ENCODE data around the gene RCAN1.
A peak's percentile ranks its signal among the peaks of the same experiment; 100 is the strongest.

RCAN1 gene

DNA sequence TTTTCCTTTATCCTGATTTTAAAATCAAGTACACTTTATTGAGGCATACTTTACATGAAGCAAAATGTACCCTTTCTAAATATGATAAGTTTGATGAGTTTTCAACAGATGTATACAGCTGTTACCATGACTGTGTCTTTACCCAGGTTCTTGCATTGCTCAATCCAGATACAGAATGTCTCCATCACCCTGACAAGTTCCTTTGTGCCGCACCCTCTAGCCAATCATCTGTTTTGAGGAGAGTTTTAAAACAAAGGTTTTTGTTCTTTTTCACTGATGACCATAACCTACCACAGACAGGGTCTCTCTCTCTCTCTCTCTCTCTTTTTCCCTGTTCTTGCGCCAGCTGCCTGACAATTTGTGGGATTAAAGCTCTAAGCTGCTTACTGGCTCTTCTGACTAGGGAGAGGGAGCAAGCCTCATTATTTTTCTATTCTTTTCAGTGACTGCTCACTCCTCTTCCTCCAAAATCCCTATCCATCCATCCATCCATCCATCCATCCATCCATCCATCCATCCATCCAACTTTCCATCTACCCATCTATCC is 101.7 kb downstream of the RCAN1 start:
- H3K4me3 ChIP-seq (replicated peaks in 1 of 2; ENCODE audit: low read depth in 2 of 2, low read length in 2 of 2), result no peak overlapping the region
- DNase-seq (ENCODE audit: low read depth in 2 of 2), result peak; percentile 61 to 72

DNA sequence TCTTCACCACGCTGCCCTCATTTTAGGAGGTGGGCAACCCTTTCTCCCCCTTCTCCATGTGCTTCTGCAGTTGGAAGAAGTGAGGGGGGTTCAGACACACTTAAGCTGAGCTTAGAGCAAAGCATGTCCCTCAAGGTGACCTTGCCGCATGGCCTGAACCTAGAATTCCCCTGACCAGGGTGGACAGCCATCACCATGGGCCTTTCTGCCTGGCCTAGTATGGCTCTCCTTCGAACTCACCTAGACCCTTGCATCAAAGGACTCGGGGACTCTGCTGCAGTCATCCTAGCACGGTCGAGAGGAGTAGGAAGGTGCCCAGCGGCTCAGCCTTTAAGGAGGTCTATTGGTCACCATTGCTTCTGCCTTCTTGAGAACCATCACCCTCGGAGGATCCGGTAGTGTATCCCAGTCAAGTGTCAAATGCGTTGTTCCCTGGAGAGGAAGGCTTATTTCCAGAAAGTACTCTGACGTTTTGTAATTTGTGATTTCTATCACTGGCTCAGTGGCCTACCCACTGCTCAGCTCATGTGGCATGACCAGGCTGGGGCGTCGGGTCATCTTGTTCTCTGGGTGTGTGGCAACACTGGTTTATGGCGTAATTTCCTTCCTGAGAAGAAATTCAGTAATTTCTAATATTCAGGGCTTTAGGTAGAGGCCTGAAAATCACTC is 103.0 kb downstream of the RCAN1 start, which contains the start of gene KCNE1:
KCNE1 (minus strand) TSS at position 424 of the 669 bp plus-strand sequence. CDS start 62,576 bp downstream, outside the sequence.
- no peak within 1 kb of the TSS for H3K4me3 ChIP-seq (replicated peaks in 1 of 2; ENCODE audit: low read depth in 2 of 2, low read length in 2 of 2)
- DNase-seq (ENCODE audit: low read depth in 2 of 2), result peak; percentile 66 to 68
- TF ChIP-seq, protein P1, sequence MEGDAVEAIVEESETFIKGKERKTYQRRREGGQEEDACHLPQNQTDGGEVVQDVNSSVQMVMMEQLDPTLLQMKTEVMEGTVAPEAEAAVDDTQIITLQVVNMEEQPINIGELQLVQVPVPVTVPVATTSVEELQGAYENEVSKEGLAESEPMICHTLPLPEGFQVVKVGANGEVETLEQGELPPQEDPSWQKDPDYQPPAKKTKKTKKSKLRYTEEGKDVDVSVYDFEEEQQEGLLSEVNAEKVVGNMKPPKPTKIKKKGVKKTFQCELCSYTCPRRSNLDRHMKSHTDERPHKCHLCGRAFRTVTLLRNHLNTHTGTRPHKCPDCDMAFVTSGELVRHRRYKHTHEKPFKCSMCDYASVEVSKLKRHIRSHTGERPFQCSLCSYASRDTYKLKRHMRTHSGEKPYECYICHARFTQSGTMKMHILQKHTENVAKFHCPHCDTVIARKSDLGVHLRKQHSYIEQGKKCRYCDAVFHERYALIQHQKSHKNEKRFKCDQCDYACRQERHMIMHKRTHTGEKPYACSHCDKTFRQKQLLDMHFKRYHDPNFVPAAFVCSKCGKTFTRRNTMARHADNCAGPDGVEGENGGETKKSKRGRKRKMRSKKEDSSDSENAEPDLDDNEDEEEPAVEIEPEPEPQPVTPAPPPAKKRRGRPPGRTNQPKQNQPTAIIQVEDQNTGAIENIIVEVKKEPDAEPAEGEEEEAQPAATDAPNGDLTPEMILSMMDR (IDR thresholded peaks at IDR 0.05; ENCODE audit: low read depth, low read length), result no peak

More for the DNA sequence above, 101.7 kb downstream of the RCAN1 start:
- TF ChIP-seq, protein P1 (IDR thresholded peaks at IDR 0.05; ENCODE audit: low read depth, low read length), result no peak

DNA sequence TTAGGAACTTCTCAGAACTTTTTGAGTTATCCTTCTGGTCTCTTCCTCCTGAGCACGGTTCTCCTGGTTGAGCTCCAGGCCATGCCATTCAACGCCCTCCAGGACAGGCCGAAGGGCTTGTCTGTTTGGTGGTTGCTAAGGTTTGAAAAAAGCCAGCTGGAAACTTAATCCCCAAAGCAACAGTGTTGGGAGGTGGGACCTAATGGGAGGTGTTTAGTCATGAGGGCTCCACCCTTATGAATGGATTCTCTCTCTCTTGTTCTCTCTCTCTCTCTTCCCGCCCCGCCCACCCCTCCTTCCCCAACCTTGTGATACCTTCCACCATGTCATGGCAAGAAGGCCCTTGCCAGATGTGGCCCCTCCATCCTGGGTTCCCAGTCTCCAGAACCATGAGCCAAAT is 103.7 kb downstream of the RCAN1 start:
- DNase-seq (ENCODE audit: low read depth in 2 of 2), result peak; percentile 50 to 53
- no peak overlapping the region for H3K4me3 ChIP-seq (replicated peaks in 1 of 2; ENCODE audit: low read depth in 2 of 2, low read length in 2 of 2)
- TF ChIP-seq, protein P1 (IDR thresholded peaks at IDR 0.05; ENCODE audit: low read depth, low read length), result no peak

DNA sequence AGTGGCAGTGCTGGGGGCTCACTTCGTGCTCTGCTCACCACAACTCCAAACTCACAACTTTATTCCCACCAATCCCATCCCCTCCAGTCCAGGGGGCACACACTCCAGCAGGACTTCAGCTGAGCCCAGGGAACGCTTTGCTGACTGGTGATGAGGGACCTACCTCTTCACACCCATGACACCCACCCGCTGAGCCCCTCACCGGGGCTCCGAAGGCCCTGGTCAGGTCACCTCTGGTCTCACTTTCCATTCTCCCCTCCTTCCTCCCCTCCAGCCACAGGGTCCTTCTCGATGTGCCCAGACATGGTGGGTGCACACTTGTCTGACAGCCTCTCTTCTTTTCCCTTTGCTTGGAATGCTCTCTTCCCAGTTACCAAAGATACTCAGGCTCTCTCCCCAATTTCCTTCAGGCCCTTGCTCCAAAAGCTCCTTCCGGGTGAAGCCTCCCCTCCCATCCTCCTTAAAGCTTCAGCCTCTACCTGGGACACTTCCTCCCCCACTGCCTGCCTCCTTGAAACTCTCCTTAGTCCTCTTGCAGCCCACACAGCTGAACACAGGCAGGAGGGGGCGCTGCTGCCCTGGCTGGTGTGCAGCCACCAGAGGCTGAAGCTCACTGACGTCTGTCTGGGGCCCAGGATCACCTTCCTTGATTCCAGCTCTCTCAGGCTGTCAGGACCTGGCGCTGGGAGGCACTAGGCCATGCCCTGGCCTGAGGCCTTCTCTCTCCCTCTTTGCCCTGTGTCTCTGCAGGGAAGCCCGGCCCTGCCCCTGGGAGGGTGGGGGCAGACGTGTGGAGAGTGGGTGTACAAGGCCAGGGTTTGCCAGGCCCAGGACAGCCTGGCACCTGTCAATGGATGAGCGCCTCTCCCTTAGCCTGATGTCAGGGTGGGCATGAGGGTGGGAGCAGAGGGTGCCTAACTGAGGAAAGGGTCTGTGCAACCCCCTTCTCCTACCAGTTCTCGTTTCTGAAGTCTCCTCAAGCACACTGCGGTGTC is 104.5 kb downstream of the RCAN1 start:
- TF ChIP-seq, protein P1 (IDR thresholded peaks at IDR 0.05; ENCODE audit: low read depth, low read length), result peak; percentile 90
- no peak overlapping the region for H3K4me3 ChIP-seq (replicated peaks in 1 of 2; ENCODE audit: low read depth in 2 of 2, low read length in 2 of 2)
- peak; percentile 78 to 79 for DNase-seq (ENCODE audit: low read depth in 2 of 2)

DNA sequence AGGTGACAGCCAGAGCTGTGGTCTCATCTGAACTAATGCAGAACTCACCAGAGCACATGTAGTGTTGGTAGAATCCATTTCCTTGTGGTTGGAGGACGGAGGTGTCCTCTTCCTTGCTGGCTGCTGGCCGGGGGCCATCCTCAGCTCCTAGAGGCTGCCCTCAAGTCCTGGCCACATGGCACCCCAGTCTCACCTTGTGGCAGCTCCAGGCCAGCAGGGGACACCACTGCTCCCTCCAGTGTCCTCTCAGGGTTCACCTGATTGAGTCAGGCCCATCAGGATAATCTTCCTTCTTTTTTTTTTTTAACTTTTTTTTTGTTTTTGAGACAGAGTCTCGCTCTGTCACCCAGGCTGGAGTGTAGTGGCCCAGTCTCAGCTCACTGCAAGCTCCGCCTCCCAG is 105.8 kb downstream of the RCAN1 start:
- TF ChIP-seq, protein P1 (IDR thresholded peaks at IDR 0.05; ENCODE audit: low read depth, low read length), result peak; percentile 29
- DNase-seq (ENCODE audit: low read depth in 2 of 2), result no peak
- H3K4me3 ChIP-seq (replicated peaks in 1 of 2; ENCODE audit: low read depth in 2 of 2, low read length in 2 of 2), result no peak overlapping the region

DNA sequence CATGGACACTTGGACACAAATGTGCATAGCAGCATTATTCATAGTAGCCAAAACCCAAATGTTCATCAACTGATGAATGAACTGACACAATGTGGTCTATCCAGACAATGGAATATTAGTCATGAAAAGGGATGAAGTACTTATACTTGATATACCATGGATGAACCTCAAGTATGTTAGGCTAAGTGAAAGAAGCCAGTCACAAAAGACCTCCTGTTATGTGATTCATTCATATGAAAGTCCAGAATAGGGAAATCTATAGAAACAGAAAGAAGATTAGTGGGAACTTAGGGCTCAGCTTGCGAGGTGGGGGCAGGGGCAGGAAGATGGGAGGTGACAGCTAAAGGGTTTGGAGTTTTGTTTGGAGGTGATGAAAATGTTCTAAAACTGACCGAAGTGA is 110.3 kb downstream of the RCAN1 start:
- H3K4me3 ChIP-seq (replicated peaks in 1 of 2; ENCODE audit: low read depth in 2 of 2, low read length in 2 of 2), result no peak overlapping the region
- TF ChIP-seq, protein P1 (IDR thresholded peaks at IDR 0.05; ENCODE audit: low read depth, low read length), result no peak
- DNase-seq (ENCODE audit: low read depth in 2 of 2), result no peak
